Right renal cortex interstitium (tissue), 3 donors: ENCODE data around the gene RNF2. TPM values are rescaled to one million over a fixed set of nuclear protein-coding genes. Genes with fewer than 3 reads are reported as not detected.
"Not testable (repeated sequence)": the region's sequence is repeated elsewhere in the genome, so short reads cannot be mapped to it uniquely, and the experiment has no call there.

Source experiments
- DNase-seq, 3 donors: peaks; one replicate each; pipeline ENCODE4 v3.0.0-alpha.2; 2013; ENCODE audit warnings: low read depth in 3 of 3, low spot score in 2 of 3
- polyA plus RNA-seq, 3 donors: library from polyadenylated mRNA; unstranded; fragments of 120-200 nt; gene quantifications; one replicate each; pipeline ENCODE4 v1.2.1, GENCODE V29; 2013; ENCODE audit not compliant: insufficient read length in 3 of 3

The RNF2 gene
- polyA plus RNA-seq, result 10 to 100 TPM; 62.2 to 67.8 (median 64.6) TPM

GRCh38 chr1:185044981-185045813 is at the start of gene RNF2:
Gene RNF2 (plus strand): TSS chr1:185045558. CDS start chr1:185087554, 41,996 bp downstream.
- DNase-seq, result peak; percentile 65 to 80 (median 67)

DNA sequence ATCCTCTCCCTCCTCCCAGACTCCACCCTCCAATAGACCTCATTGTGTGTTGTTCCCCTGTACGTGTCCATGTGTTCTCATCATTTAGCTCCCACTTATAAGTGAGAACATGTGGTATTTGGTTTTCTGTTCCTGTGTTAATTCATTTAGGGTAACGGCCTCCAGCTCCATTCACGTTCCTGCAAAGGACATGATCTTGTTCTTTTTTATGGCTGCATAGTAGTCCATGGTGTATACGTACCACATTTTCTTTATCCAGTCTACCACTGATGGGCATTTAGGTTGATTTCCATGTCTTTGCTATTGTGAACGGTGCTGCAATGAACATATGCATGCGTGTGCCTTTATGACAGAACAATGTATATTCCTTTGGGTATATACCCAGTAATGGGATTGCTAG is 45.4 kb upstream of the RNF2 start:
- not testable (repeated sequence) for DNase-seq

DNA sequence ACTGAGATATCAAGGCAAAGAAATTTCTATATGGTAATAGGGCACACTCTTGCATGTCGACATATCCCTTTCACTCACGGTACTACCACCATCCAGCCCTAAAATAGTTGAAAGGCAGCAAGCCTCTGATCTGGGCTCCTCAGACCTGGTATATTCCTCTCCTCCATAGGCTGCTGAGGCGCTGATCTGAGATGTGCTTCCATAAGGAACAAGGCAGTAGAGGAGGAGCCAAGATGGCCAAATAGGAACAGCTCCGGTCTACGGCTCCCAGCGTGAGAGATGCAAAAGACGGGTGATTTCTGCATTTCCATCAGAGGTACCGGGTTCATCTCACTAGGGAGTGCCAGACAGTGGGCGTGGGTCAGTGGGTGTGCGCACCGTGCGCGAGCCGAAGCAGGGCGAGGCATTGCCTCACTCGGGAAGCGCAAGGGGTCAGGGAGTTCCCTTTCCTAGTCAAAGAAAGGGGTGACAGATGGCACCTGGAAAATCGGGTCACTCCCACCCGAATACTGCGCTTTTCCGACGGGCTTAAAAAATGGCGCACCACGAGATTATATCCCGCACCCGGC is 44.0 kb upstream of the RNF2 start:
- DNase-seq, result not testable (repeated sequence)

DNA sequence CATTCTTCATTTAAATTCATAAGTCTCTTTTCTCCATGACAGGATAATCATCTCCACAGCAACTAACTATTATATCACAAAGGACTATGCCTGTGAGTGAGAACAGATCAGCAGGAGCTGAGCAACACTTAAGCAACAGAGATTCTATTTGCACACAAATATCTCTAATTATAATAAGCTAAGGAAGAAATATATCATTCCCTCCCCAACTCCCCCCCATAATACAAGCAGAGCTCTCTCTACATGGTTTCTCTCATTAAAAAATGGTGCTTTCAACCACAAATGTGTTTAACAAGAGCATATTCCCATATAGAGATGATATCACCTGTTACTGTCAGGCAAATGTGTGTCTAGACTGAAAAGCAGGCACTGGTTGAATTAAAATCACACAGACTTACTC is 36.5 kb upstream of the RNF2 start:
- no peak for DNase-seq

- no peak for DNase-seq
Observed at GRCh38 chr1:185010361-185010760, 35.0 kb upstream of the RNF2 start.

GRCh38 chr1:185014941-185015340 is 30.4 kb upstream of the RNF2 start:
- no peak for DNase-seq

DNA sequence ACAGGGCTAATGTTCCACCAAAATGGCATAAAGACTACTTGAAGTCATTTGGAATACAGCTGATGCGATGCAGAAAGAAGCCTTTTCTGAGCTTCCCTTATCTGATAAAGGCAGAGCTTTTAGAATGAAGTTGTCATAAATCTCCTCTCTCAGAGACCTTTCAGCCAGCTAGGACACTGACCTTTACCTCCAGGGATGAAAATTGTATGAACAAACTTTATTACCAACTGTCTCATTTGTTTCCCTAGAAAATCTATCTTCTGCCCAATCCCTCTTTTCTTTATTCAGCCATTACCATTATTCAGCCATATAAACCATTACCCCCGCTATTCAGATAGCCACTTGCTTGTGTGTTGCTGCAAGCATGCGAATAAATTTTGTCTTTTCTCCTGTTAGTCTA is 29.7 kb upstream of the RNF2 start:
- no peak for DNase-seq

DNA sequence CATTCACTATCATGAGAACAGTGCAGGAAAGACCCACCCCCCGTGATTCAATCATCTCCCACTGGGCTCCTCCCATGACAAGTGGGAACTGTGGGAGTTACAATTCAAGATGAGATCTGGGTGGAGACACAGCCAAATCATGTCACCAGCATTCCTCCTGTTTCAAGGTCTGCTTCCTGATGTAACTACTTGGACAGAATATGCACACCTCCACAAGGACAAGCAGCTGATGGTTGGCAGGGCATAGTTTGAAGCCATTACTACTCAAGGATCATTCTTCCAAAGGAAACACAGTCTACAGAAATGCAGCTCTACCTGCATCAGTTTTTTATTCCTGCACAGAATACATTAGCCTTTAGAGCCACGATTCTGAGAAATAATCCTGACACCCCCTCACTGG is 28.5 kb upstream of the RNF2 start:
- DNase-seq, result no peak

DNA sequence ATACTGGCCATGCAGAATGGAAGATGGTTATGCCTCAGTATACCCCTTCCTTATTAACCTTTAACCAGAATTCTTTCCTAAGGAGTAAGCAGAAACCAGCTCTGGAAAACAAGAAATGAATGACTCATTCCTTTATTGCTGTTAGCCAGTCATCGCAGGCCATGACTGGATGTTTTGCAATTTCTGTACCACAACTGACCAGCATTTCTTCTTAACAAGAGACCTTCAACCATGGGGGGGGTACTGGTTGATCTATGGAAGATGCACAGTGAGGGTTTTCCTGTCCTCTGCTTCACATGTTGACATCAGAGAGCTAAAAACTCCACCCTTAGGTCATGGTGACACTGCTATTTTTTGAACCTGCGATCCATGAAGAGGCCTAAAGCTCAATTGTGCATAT is 28.0 kb upstream of the RNF2 start:
- no peak for DNase-seq

DNA sequence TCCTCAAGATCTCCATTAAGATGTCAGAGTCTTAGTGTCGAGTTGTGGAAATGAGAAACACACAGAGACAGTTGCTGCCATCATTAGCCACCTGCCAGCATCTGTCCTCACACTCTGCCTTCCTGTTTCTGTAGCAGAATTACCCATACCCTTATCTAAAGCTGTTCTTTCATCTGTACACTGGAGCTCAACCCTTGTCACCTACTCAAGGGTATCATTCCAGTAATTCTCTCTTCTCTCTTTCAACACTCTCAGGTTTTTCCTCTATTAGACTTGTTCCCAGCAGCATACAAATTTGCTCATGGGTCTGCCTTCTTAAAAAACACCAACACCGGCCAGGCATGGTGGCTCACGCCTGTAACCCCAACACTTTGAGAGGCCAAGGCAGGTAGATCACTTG is 27.4 kb upstream of the RNF2 start:
- DNase-seq, result no peak

DNA sequence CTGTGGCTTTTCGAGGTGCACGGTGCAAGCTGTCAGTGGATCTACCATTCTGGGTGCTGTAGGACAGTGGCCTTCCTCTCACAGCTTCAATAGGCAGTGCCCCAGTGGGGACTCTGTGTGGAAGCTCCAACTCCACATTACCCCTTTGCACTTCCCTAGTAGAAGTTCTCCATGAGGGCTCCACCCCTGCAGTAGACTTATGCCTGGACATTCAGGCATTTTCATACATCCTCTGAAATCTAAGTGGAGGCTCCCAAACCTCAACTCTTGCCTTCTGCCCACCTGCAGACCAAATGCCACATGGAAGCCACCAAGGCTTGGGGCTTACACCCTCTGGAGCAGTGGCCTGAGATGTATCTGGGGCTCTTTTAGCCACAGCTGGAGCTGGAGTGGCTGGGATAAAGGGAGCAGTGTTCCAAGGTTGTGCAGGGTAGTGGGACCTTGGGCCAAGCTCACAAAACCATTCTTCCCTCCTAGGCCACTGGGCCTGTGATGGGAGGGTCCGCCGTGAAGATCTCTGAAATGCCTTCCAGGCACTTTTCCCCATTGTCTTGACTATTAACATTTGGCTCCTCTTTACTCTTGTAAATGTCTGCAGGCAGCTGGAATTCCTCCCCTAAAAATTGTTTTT is 18.0 kb upstream of the RNF2 start:
- no peak for DNase-seq

GRCh38 chr1:185033686-185034085 is 11.7 kb upstream of the RNF2 start:
- DNase-seq, result no peak

- no peak for DNase-seq
Observed at GRCh38 chr1:185035258-185035657, 10.1 kb upstream of the RNF2 start.

DNA sequence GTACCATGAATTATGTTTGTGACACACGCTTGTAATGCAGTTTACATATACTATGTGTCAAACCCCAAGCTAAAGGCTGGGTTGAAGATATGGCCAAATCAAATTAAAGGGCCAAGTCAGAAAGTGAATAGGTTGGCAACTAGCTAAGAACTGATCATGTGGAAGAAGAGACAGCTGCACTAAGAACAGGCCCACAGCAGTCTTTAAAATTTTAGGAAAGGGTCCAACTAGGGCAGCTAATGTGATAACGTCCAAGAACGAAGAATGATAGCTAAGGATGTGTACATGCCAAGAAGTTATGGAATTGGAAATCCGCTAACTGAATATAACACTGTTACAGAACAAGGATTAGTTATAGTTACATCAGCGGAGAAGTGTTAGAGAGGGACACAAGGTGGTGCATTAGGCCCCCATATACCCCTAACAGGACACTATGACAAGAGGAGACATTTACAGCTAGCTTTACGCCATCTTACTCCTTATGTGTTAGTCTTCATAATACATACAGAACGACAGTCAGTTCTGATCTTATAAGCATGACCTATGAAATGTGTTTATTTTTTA is 6.5 kb upstream of the RNF2 start:
- DNase-seq, result no peak

GRCh38 chr1:185039726-185040407 is 5.5 kb upstream of the RNF2 start:
- DNase-seq, result no peak

- DNase-seq, result no peak
Observed at GRCh38 chr1:185040408-185040735, 5.0 kb upstream of the RNF2 start.

- DNase-seq, result no peak
Observed at GRCh38 chr1:185041742-185042141, 3.6 kb upstream of the RNF2 start.

- DNase-seq, result no peak
Observed at GRCh38 chr1:185042737-185043136, 2.6 kb upstream of the RNF2 start.

GRCh38 chr1:185044387-185044786 is 971 bp upstream of the RNF2 start:
- no peak for DNase-seq

DNA sequence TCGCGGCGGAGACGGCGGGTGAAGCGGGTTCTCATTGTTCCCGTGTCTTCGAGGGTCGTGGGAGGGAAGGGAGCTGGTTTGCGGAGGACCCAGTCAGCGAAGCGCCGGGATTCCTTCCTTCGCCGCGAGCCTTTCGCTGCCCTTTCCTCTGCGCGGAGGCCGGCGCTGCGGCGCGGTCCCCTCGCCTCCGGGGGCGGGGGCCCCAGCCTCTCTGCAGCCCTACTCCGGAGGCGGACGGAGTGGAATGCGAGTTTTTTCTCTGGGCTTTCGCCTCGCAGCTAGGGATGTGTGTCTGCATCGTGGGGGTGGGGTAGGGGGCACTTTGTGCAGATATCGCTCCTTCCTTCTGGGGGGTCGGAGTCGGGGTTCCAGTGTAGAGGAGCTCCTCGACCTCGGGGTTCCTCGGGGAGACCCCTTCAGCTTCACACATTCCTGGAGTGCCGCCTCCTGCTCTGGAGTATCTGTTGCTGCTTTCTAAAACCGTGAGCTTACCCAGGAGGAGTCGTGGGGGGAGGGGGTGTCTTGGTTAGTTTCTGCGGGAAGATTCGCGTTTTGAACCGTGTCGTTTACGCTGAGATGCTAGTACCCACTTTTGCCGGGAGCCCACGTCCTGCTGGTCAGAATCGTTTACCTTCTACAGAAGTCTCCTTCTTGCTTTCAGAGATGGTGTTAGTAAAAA is 595 bp downstream of the RNF2 start:
- peak in 2 of 3 donors; percentile 34 to 41 for DNase-seq

GRCh38 chr1:185046668-185047067 is 1.3 kb downstream of the RNF2 start:
- DNase-seq, result no peak
